HG03159 (cell line): Measurements from ENCODE around the gene PPARA.

Experiments
- ATAC-seq: cut with Tn5 transposase; IDR thresholded peaks from one replicate; pipeline ENCODE4 v1.9.1; 2021; ENCODE audit warnings: mild to moderate bottlenecking, moderate library complexity; ENCODE audit not compliant: unreplicated experiment

PPARA gene

DNA sequence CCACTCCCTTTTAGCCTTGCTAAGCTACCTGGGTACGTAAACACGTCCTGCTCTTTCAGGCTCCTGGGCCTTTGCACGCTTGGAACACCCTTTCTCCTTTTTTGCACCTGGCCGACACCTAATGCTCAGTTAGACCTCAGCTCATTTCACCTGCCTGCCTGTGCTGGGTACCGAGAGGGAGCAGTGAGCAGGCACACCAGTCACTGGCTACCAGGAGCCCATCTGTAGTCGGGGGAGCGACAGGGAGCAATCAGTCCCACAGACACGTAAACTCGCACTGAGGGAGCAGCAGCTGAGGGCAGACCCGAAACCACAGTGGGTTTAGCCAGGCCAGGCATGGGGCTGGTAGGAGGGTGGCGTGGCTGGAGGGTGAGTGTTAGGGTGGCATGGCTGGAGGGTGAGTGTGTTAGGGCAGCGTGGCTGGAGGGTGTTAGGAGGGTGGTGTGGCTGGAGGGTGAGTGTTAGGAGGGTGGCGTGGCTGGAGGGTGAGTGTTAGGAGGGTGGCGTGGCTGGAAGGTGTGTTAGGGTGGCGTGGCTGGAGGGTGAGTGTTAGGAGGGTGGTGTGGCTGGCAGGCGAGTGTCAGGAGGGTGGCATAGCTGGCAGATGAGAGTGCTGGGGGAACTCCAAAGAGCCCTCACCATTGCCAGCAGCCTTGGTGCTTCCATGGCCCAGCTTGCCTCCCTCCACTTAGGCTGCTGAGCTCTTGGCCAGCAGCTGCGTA lies 140.0 kb downstream of the PPARA start:
- ATAC-seq: no peak

DNA sequence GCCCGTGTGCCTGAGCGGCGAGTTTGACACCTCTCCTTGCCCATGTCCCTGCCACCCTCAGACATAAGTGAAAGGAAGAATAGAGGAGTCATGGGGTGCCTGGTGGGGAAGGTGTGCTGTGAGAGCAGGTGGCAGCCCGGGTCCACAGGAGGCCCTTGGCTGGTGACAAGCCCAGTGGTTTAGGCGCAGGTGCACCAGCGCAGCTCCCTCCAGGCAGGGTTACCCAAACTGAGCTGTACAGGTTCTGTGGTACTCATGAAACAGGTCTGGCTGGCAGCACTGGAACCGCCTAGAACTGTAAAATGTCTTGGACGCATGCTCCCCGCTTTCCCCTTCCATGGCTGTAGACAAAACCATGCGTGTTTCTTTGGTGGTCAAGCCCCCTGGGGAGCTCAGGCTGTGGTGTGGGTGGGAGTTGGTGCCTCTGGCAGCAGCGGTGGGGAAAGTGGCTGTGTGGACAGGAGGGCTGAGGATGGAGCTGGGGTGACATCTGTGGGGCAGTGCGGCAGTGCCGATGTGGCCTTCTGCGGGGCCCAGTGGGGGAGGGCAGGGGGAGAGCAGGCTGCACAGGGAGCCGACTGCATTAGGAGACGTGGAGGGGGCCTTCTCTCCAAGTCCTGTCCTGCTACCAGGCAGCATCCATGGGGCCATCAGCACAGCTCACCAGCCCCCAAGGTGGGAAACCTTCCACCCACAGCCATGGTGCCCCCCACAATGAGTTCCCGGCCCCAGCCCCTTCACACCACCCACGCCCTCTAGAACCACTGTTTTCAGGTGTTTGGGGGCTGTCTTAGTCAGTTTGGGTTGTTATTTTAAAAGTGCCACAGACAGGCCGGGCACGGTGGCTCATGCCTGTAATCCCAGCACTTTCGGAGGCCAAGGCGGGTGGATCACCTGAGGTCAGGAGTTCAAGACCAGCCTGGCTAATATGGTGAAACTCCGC lies 140.8 kb downstream of the PPARA start:
- ATAC-seq: no peak

DNA sequence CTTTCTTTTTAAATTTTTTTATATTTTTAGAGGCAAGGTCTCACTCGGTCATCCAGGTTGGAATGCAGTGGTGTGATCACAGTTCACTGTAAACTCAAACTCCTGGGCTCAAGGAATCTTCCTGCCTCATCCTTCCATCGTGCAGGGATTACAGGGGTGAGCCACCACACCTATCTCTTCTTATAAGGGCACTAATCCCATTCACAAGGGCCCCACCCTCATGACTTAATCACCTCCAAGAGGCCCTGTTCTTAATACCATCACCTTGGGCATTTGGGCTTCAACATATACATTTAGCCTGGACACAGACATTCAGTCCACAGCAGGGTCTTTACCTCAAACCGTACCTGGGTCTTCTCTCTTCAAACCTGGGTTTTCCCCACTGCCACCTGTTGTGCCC lies 141.8 kb downstream of the PPARA start:
- ATAC-seq: no peak

DNA sequence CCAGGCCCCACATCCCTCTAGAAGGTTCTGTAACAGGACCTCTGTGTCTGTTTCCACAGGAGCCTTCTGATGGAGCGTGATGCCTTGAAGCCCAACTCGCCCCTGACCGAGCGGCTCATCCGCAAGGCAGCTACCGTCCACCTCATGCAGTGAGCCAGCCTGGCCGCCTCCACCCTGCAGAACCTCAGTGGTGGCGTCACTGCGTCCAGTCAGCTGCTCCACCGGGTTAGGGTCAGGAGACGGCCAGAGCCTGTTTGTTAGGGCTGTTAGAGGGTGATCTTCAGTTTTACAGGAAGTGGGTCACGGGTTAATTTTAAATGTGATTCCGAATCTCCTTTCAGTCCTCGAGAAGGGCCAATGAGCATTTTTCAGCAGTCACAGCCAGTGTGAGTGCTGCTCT lies 142.4 kb downstream of the PPARA start:
- no peak for ATAC-seq
